Brain microvascular endothelial cell (primary cell): Measurements from ENCODE around the gene DHX16.
A peak's percentile ranks its signal among the peaks of the same experiment; 100 is the strongest.

ENCODE experiments used
- DNase-seq: peaks from one replicate; pipeline ENCODE4 v3.0.0-alpha.2; 2020
- H3K27ac ChIP-seq: fragments of 250-450 bp; sonication (Bioruptor Pico); 2 replicates; pipeline ENCODE4 v1.5.1; 2020; ENCODE audit warnings: mild to moderate bottlenecking, moderate library complexity
- H3K27me3 ChIP-seq: fragments of 250-450 bp; sonication (Bioruptor Pico); replicated peaks from 2 replicates; pipeline ENCODE4 v1.5.1; 2020; ENCODE audit warnings: mild to moderate bottlenecking
- H3K36me3 ChIP-seq: fragments of 250-450 bp; sonication (Bioruptor Pico); replicated peaks from 2 replicates; pipeline ENCODE4 v1.5.1; 2020; ENCODE audit warnings: mild to moderate bottlenecking
- H3K4me3 ChIP-seq: 2 replicates; pipeline ENCODE4 v1.5.1; 2011; ENCODE audit warnings: low read depth, mild to moderate bottlenecking, control low read depth, low read length, moderate library complexity
- CTCF ChIP-seq: IDR thresholded peaks from 2 replicates; pipeline ENCODE4 v1.5.1; 2011; ENCODE audit warnings: low read depth, mild to moderate bottlenecking, moderate library complexity, low read length, control low read depth, inconsistent platforms; ENCODE audit errors: missing control alignments
- in situ Hi-C: cut with HindIII; loops from 2 replicates; pipeline ENCODE4 v1.10.0; 2017; ENCODE audit warnings: low sequenced_read_pairs, low pct_ligation_motif_present

The DHX16 gene

GRCh38 chr6:30690403-30691207, 17.8 kb upstream of the DHX16 start, which contains the start of gene NRM:
Gene NRM, minus strand, starts transcription at chr6:30690984. Its CDS starts 10 bp downstream, at chr6:30690974.
- in situ Hi-C loops = no loop called here
- TF ChIP-seq CTCF = no peak
- peak; percentile 62 for DNase-seq
- Histone ChIP-seq H3K4me3 (peak within 1 kb of the TSS; percentile 86), H3K36me3 (peaks cover under 1% of the 10 kb centered on the region), H3K27ac (peak within 1 kb of the TSS; percentile 48), H3K27me3 (no peaks in the 10 kb centered on the region)

GRCh38 chr6:30689985-30690384, 17.2 kb upstream of the DHX16 start:
- H3K4me3 ChIP-seq = peak overlapping the region; percentile 86
- no peak for TF ChIP-seq CTCF
- H3K36me3 ChIP-seq = peaks cover 5% of the 10 kb centered on the region
- H3K27ac ChIP-seq = no peak overlapping the region
- in situ Hi-C loops = no loop called here
- H3K27me3 ChIP-seq = no peaks in the 10 kb centered on the region
- DNase-seq = no peak

- Histone ChIP-seq H3K27me3 (no peaks in the 10 kb centered on the region), H3K27ac (no peak overlapping the region), H3K4me3 (no peak overlapping the region), H3K36me3 (peaks cover 5% of the 10 kb centered on the region)
- in situ Hi-C loops = no loop called here
- DNase-seq = no peak
- TF ChIP-seq CTCF = no peak
Observed at GRCh38 chr6:30689022-30689865, 16.4 kb upstream of the DHX16 start.

GRCh38 chr6:30688569-30688968, 15.8 kb upstream of the DHX16 start:
- DNase-seq = no peak
- Histone ChIP-seq H3K4me3 (peak overlapping the region; percentile 89), H3K36me3 (peaks cover 6% of the 10 kb centered on the region), H3K27me3 (no peaks in the 10 kb centered on the region), H3K27ac (no peak overlapping the region)
- no peak for TF ChIP-seq CTCF
- in situ Hi-C loops = no loop called here

GRCh38 chr6:30687659-30688431, 15.0 kb upstream of the DHX16 start:
- in situ Hi-C loops = no loop called here
- TF ChIP-seq CTCF = peak; percentile 40
- H3K27ac ChIP-seq = peak overlapping the region; percentile 85
- no peaks in the 10 kb centered on the region for H3K27me3 ChIP-seq
- peak overlapping the region; percentile 89 for H3K4me3 ChIP-seq
- H3K36me3 ChIP-seq = peaks cover 13% of the 10 kb centered on the region
- no peak for DNase-seq
